ENCODE data around the gene ATF7IP. TPM values are rescaled to one million over a fixed set of nuclear protein-coding genes. Genes with fewer than 3 reads are reported as not detected.
A peak's percentile ranks its signal among the peaks of the same experiment; 100 is the strongest.

ATF7IP gene
- total RNA-seq, 1 donor from 2014 or later, result 76.9 TPM

GRCh38 chr12:14387219-14387871 lies 21.9 kb downstream of the ATF7IP start:
- H3K4me3 ChIP-seq, result peak overlapping the region; percentile 25
- H3K36me3 ChIP-seq, result peaks cover 6% of the 10 kb centered on the region
- ATAC-seq, result no peak
- no peaks in the 10 kb centered on the region for H3K27me3 ChIP-seq (ENCODE audit: low read depth)
- no peak for DNase-seq
- peaks cover 25% of the 10 kb centered on the region for H3K4me1 ChIP-seq
- no peak for TF ChIP-seq CTCF (IDR thresholded peaks at IDR 0.05)
- intact Hi-C loops (cut with DNase I), result no loop called here
- no peak overlapping the region for H3K27ac ChIP-seq
- peaks cover 5% of the 10 kb centered on the region for H3K9me3 ChIP-seq

GRCh38 chr12:14390449-14390848 lies 25.0 kb downstream of the ATF7IP start:
- Histone ChIP-seq H3K27me3 (ENCODE audit: low read depth) (no peaks in the 10 kb centered on the region), H3K27ac (no peak overlapping the region), H3K4me1 (peaks cover 29% of the 10 kb centered on the region), H3K9me3 (peaks cover 5% of the 10 kb centered on the region), H3K36me3 (peaks cover 6% of the 10 kb centered on the region), H3K4me3 (no peak overlapping the region)
- DNase-seq, result no peak
- intact Hi-C loops (cut with DNase I), result no loop called here
- no peak for ATAC-seq
- TF ChIP-seq CTCF (IDR thresholded peaks at IDR 0.05), result no peak

GRCh38 chr12:14390870-14391530 lies 25.5 kb downstream of the ATF7IP start:
- intact Hi-C loops (cut with DNase I), result no loop called here

GRCh38 chr12:14393751-14394150 lies 28.3 kb downstream of the ATF7IP start:
- Histone ChIP-seq H3K36me3 (peaks cover 6% of the 10 kb centered on the region), H3K27me3 (ENCODE audit: low read depth) (no peaks in the 10 kb centered on the region), H3K4me1 (peaks cover 33% of the 10 kb centered on the region), H3K9me3 (peaks cover 4% of the 10 kb centered on the region), H3K4me3 (no peak overlapping the region), H3K27ac (peak overlapping the region; percentile 44)
- DNase-seq (no peak), ATAC-seq (no peak)
- intact Hi-C loops (cut with DNase I), result no loop called here
- TF ChIP-seq CTCF (IDR thresholded peaks at IDR 0.05), result no peak

More at GRCh38 chr12:14390870-14391530, 25.5 kb downstream of the ATF7IP start:
- peaks cover 28% of the 10 kb centered on the region for H3K4me1 ChIP-seq
- H3K9me3 ChIP-seq, result peaks cover 5% of the 10 kb centered on the region
- no peak overlapping the region for H3K4me3 ChIP-seq
- ATAC-seq, result no peak
- no peak overlapping the region for H3K27ac ChIP-seq
- no peak for DNase-seq
- TF ChIP-seq CTCF (IDR thresholded peaks at IDR 0.05), result no peak
- no peaks in the 10 kb centered on the region for H3K27me3 ChIP-seq (ENCODE audit: low read depth)
- peaks cover 6% of the 10 kb centered on the region for H3K36me3 ChIP-seq

GRCh38 chr12:14394317-14395073 lies 29.0 kb downstream of the ATF7IP start:
- intact Hi-C loops (cut with DNase I), result no loop called here
- no peak for TF ChIP-seq CTCF (IDR thresholded peaks at IDR 0.05)
- H3K27ac ChIP-seq, result peak overlapping the region; percentile 44
- DNase-seq (no peak), ATAC-seq (peak; percentile 82 to 89)
- H3K36me3 ChIP-seq, result peaks cover 6% of the 10 kb centered on the region
- peak overlapping the region; percentile 22 for H3K4me3 ChIP-seq
- H3K9me3 ChIP-seq, result peaks cover 11% of the 10 kb centered on the region
- H3K4me1 ChIP-seq, result peaks cover 33% of the 10 kb centered on the region
- H3K27me3 ChIP-seq (ENCODE audit: low read depth), result no peaks in the 10 kb centered on the region
